Ascending aorta (tissue), 2 donors: ENCODE measurements around the gene HIVEP3. TPM values are rescaled to one million over a fixed set of nuclear protein-coding genes. Genes with fewer than 3 reads are reported as not detected.

Source experiments
- DNase-seq, 2 donors: peaks; one replicate each; pipeline ENCODE4 v3.0.0-alpha.2; 2019; ENCODE audit warnings: low spot score in 2 of 2
- H3K27ac ChIP-seq, 2 donors: fragments of 200-600 bp; sonication (generic); one replicate each; pipeline ENCODE4 v1.5.1; 2016 to 2017; ENCODE audit warnings: mild to moderate bottlenecking in 1 of 2
- H3K27me3 ChIP-seq: fragments of 200-600 bp; sonication (generic); one replicate; pipeline ENCODE4 v1.5.1; 2017
- H3K36me3 ChIP-seq, 2 donors: fragments of 200-600 bp; sonication (generic); one replicate each; pipeline ENCODE4 v1.5.1; 2016
- H3K4me1 ChIP-seq, 2 donors: fragments of 200-600 bp; sonication (generic); one replicate each; pipeline ENCODE4 v1.5.1; 2016 to 2017; ENCODE audit warnings: mild to moderate bottlenecking in 1 of 2
- H3K4me3 ChIP-seq, 2 donors: fragments of 200-600 bp; sonication (generic); one replicate each; pipeline ENCODE4 v1.5.1; 2016 to 2017; ENCODE audit warnings: mild to moderate bottlenecking in 1 of 2
- H3K9me3 ChIP-seq, 2 donors: fragments of 200-600 bp; sonication (generic); one replicate each; pipeline ENCODE4 v1.5.1; 2016
- intact Hi-C: fragments of 100-400 bp; cut with DNase I; formaldehyde crosslinking; loops from one replicate; pipeline ENCODE4 v1.15.1; 2023
- total RNA-seq: library from RNA; depleted of rRNA; stranded (reverse); fragments of >200 nt; gene quantifications from one replicate; pipeline ENCODE4 v1.1.0, GENCODE V29; 2016
- TF ChIP-seq, protein P1 (sequence below), 3 experiments: fragments of 200-600 bp in 2 of 3; fragments of 450-650 bp in 1 of 3; sonication (generic) in 2 of 3; IDR thresholded peaks; one replicate each; pipeline ENCODE4 v1.5.1; 2016 to 2019; ENCODE audit warnings: antibody characterized with exemption in 3 of 3, mild to moderate bottlenecking in 1 of 3, moderate library complexity in 1 of 3

The HIVEP3 gene
- total RNA-seq, 1 donor from 2014 or later, result 0.32 TPM

DNA sequence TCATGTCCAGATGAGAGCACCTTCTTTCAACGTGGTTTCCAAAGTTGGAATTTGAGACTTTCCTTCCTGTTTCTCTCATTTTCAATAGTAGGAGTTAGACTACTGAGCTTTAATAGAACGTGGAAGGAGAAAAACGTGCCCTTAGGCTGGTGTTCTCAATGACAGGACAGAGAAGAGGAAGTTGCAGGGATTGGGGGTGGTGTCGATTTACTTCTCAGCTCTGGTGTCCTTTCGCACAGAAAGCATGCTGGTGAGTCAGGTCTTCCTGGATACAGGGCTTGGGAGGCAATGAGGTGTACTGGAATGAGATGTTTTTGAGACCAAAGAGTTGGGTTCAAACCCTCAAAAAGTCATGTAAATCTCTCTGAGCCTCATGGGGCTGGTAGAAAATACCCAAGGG is 67.1 kb downstream of the HIVEP3 start:
- Histone ChIP-seq H3K4me1 (peaks cover 1 to 2% of the 10 kb centered on the region in 2 donors), H3K27me3 (no peaks in the 10 kb centered on the region), H3K4me3 (no peak overlapping the region), H3K27ac (no peak overlapping the region), H3K36me3 (no peaks in the 10 kb centered on the region), H3K9me3 (no peaks in the 10 kb centered on the region)
- no peak for DNase-seq
- TF ChIP-seq, protein P1, sequence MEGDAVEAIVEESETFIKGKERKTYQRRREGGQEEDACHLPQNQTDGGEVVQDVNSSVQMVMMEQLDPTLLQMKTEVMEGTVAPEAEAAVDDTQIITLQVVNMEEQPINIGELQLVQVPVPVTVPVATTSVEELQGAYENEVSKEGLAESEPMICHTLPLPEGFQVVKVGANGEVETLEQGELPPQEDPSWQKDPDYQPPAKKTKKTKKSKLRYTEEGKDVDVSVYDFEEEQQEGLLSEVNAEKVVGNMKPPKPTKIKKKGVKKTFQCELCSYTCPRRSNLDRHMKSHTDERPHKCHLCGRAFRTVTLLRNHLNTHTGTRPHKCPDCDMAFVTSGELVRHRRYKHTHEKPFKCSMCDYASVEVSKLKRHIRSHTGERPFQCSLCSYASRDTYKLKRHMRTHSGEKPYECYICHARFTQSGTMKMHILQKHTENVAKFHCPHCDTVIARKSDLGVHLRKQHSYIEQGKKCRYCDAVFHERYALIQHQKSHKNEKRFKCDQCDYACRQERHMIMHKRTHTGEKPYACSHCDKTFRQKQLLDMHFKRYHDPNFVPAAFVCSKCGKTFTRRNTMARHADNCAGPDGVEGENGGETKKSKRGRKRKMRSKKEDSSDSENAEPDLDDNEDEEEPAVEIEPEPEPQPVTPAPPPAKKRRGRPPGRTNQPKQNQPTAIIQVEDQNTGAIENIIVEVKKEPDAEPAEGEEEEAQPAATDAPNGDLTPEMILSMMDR (IDR thresholded peaks at IDR 0.05), result no peak
- intact Hi-C loops, result no loop called here

DNA sequence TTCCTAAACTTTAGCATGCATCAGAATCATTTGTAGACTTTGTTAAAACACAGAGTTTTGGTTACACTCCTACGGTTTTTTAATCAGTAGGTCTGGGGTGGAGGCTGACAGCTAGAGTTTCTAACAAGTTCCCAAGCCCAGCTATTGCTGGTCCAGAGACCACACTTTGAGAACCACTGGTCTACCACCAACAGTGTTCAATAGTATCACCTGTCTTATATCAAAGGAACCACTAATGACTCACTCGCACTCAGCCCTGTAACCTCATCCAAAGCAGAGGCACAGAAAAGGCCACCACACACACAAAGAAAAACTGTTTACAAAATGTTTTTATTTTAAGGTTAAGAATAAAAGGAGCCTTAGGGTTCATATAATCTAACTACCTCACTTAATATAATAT is 68.7 kb downstream of the HIVEP3 start:
- Histone ChIP-seq H3K4me1 (no peaks in the 10 kb centered on the region), H3K27me3 (no peaks in the 10 kb centered on the region), H3K9me3 (no peaks in the 10 kb centered on the region), H3K27ac (no peak overlapping the region), H3K4me3 (no peak overlapping the region), H3K36me3 (no peaks in the 10 kb centered on the region)
- TF ChIP-seq, protein P1 (IDR thresholded peaks at IDR 0.05), result no peak
- intact Hi-C loops, result no loop called here
- no peak for DNase-seq

GRCh38 chr1:41849211-41849759 is 69.4 kb downstream of the HIVEP3 start:
- TF ChIP-seq, protein P1 (IDR thresholded peaks at IDR 0.05), result no peak
- no peak overlapping the region for H3K27ac ChIP-seq
- H3K27me3 ChIP-seq, result no peaks in the 10 kb centered on the region
- no peak for DNase-seq
- intact Hi-C loops, result no loop called here
- H3K9me3 ChIP-seq, result no peaks in the 10 kb centered on the region
- H3K4me1 ChIP-seq, result no peaks in the 10 kb centered on the region
- no peak overlapping the region for H3K4me3 ChIP-seq
- H3K36me3 ChIP-seq, result no peaks in the 10 kb centered on the region

DNA sequence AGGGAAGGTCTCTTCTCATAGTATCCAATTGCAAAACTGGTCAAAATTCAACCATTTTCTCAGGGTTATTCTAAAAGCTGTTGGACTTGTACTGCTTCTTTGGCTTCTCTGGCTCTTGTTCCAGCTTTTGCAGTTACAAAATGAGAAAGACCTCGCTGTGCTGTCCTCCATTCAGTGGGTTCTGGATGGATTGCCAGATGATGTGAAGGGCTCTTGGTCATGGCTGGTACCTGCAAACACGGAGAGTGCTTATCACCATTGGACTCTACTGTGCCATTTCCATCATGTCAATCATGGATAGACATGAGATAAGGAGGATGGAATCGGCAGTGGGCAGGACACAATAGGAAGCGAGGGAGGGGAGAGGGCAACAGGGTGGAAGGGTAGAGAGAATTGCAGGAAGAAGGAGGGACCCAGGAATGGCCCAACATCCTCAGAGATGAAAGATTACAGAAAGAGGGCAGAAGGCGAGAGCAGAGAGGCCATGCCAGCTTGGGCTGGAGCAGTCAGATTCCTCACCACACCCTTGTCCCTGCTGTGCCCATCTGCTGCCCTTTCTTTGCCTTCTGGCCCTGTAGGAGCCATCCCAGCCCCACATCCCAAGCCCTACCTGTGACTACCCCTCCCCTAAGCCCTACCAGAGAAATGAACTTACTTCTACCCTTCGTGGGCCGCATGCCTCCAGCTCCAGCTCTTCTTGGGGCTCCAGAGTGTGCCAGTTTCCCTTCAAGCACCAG is 70.3 kb downstream of the HIVEP3 start:
- Histone ChIP-seq H3K36me3 (no peaks in the 10 kb centered on the region), H3K4me1 (peaks cover 0 to under 1% of the 10 kb centered on the region in 2 donors), H3K27ac (no peak overlapping the region), H3K4me3 (no peak overlapping the region), H3K9me3 (no peaks in the 10 kb centered on the region), H3K27me3 (no peaks in the 10 kb centered on the region)
- intact Hi-C loops, result no loop called here
- TF ChIP-seq, protein P1 (IDR thresholded peaks at IDR 0.05), result no peak
- DNase-seq, result no peak

DNA sequence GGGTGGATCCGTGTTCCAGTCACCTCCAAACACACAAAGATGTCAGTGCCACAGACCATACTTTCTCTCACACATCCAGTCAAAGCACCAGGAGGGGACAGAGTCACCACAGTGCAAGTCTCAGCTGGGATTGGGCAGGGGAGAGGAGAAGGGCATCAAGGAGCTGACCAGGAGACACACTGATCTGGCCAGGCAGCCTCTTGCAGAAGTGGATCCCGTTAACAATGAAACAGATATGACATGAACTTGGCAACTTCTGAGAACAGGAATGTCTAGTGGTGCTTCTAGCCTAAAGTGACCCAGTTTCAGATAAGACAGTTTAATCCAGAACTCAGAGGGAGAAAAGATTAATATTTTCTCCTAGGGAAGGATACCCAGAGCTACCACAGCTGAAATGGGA is 71.0 kb downstream of the HIVEP3 start:
- intact Hi-C loops, result no loop called here
- no peaks in the 10 kb centered on the region for H3K9me3 ChIP-seq
- H3K36me3 ChIP-seq, result no peaks in the 10 kb centered on the region
- peaks cover 0 to 3% of the 10 kb centered on the region in 2 donors for H3K4me1 ChIP-seq
- no peak for DNase-seq
- H3K27me3 ChIP-seq, result no peaks in the 10 kb centered on the region
- TF ChIP-seq, protein P1 (IDR thresholded peaks at IDR 0.05), result no peak
- no peak overlapping the region for H3K4me3 ChIP-seq
- H3K27ac ChIP-seq, result no peak overlapping the region
